Upper lobe of right lung (tissue), 1 donor: ENCODE results near the gene GRK2. TPM values are rescaled to one million over a fixed set of nuclear protein-coding genes. Genes with fewer than 3 reads are reported as not detected.
A peak's percentile ranks its signal among the peaks of the same experiment; 100 is the strongest.

Experiments
- ATAC-seq: fragments of 200-7000 bp; cut with Tn5 transposase; one replicate; pipeline ENCODE4 v1.9.1; 2020; ENCODE audit warnings: mild to moderate bottlenecking, moderate library complexity
- DNase-seq: peaks from one replicate; pipeline ENCODE4 v3.0.0-alpha.2; 2020
- H3K27ac ChIP-seq: fragments of 200-600 bp; one replicate; pipeline ENCODE4 v1.8.0; 2022
- H3K27me3 ChIP-seq: fragments of 200-600 bp; one replicate; pipeline ENCODE4 v1.8.0; 2022; ENCODE audit warnings: mild to moderate bottlenecking
- H3K36me3 ChIP-seq: fragments of 200-600 bp; one replicate; pipeline ENCODE4 v1.8.0; 2022
- H3K4me1 ChIP-seq: fragments of 200-600 bp; one replicate; pipeline ENCODE4 v1.8.0; 2022
- H3K4me3 ChIP-seq: fragments of 200-600 bp; one replicate; pipeline ENCODE4 v1.8.0; 2022; ENCODE audit warnings: mild to moderate bottlenecking
- H3K9me3 ChIP-seq: fragments of 200-600 bp; one replicate; pipeline ENCODE4 v1.8.0; 2022
- CTCF ChIP-seq: fragments of 200-600 bp; IDR thresholded peaks from one replicate; pipeline ENCODE4 v1.8.0; 2022; ENCODE audit warnings: antibody characterized with exemption
- intact Hi-C: fragments of 100-400 bp; cut with DNase I; formaldehyde crosslinking; loops from one replicate; pipeline ENCODE4 v1.11.0; 2022
- total RNA-seq: library from RNA; stranded (reverse); fragmentation: NEBNext Ultra II Directional; extraction: Animal tissue kit (Norgen Biotek cat#: 25700); gene quantifications from one replicate; pipeline ENCODE4 v1.2.1, GENCODE V29; 2021
- donor health status: DM: no; HTN: yes; CAD: no; lungs with severe emphysema.

GRK2 gene
- total RNA-seq, 1 donor from 2014 or later: 98.4 TPM

- Histone ChIP-seq H3K27me3 (no peaks in the 10 kb centered on the region), H3K4me1 (peaks cover 36% of the 10 kb centered on the region), H3K9me3 (no peaks in the 10 kb centered on the region), H3K36me3 (peaks cover 4% of the 10 kb centered on the region), H3K4me3 (no peak overlapping the region), H3K27ac (peak overlapping the region; percentile 47)
- intact Hi-C loops: loop anchor here (5.0 kb wide), 1 partner anchor 54 kb away; no protein-coding TSS in a partner anchor
- DNase-seq (peak; percentile 88), ATAC-seq (peak; percentile 81)
- TF ChIP-seq CTCF: peak; percentile 83
These were observed 3.3 kb upstream of the GRK2 start for GRCh38 chr11:67262731-67263675.

- no peak overlapping the region for H3K27ac ChIP-seq
- H3K27me3 ChIP-seq: no peaks in the 10 kb centered on the region
- DNase-seq (no peak), ATAC-seq (no peak)
- H3K4me1 ChIP-seq: peaks cover 48% of the 10 kb centered on the region
- peaks cover 15% of the 10 kb centered on the region for H3K36me3 ChIP-seq
- H3K4me3 ChIP-seq: no peak overlapping the region
- TF ChIP-seq CTCF: no peak
- intact Hi-C loops: loop anchor here (5.0 kb wide), 1 partner anchor 53 kb away; no protein-coding TSS in a partner anchor
- H3K9me3 ChIP-seq: no peaks in the 10 kb centered on the region
These were observed 2.0 kb upstream of the GRK2 start for GRCh38 chr11:67264260-67264659.

GRCh38 chr11:67264877-67265632 lies 1.2 kb upstream of the GRK2 start:
- peaks cover 56% of the 10 kb centered on the region for H3K4me1 ChIP-seq
- H3K27me3 ChIP-seq: no peaks in the 10 kb centered on the region
- no peaks in the 10 kb centered on the region for H3K9me3 ChIP-seq
- ATAC-seq (no peak), DNase-seq (peak; percentile 49)
- peaks cover 15% of the 10 kb centered on the region for H3K36me3 ChIP-seq
- intact Hi-C loops: loop anchor here (5.0 kb wide), 1 partner anchor 52 kb away; no protein-coding TSS in a partner anchor
- H3K27ac ChIP-seq: no peak overlapping the region
- H3K4me3 ChIP-seq: no peak overlapping the region
- no peak for TF ChIP-seq CTCF

- peak; percentile 81 for ATAC-seq
- H3K4me3 ChIP-seq: peak overlapping the region; percentile 14
- peaks cover 64% of the 10 kb centered on the region for H3K4me1 ChIP-seq
- H3K36me3 ChIP-seq: peaks cover 15% of the 10 kb centered on the region
- H3K27me3 ChIP-seq: no peaks in the 10 kb centered on the region
- DNase-seq: peak; percentile 91
- peak overlapping the region; percentile 80 for H3K27ac ChIP-seq
- TF ChIP-seq CTCF: peak; percentile 67
- H3K9me3 ChIP-seq: no peaks in the 10 kb centered on the region
- intact Hi-C loops: no loop called here
These were observed 432 bp upstream of the GRK2 start for GRCh38 chr11:67265633-67266448.
